ENCODE data around the gene C19orf67.
"Not testable (repeated sequence)": the region's sequence is repeated elsewhere in the genome, so short reads cannot be mapped to it uniquely, and the experiment has no call there.

The C19orf67 gene

DNA sequence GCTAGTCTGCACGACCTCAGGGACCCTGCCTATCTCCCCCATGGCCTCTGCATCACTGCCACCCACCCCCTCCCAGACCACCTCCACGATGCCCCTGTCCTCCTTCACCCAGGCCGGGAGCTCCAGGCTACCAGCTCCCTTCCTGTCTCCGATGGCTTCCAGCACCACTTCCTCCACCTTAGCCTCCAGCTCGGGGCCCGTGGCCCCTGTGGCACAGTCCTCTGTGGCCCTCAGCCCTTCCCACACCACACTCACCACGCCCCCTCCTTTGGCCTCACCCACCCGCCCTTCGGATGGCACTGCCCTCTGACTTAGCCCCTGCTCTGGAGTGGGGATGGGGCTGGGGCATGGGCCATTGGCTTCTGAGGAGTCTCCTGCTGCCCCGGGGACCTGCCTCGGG is 30.9 kb downstream of the C19orf67 start:
- TF ChIP-seq CTCF (IDR thresholded peaks at IDR 0.05; ENCODE audit: low read depth, low read length) = no peak
- DNase-seq (ENCODE audit: extremely low read depth, low read depth) = no peak

GRCh38 chr19:14054099-14054498 is 31.5 kb downstream of the C19orf67 start:
- no peak for DNase-seq (ENCODE audit: extremely low read depth, low read depth)
- TF ChIP-seq CTCF (IDR thresholded peaks at IDR 0.05; ENCODE audit: low read depth, low read length) = no peak

DNA sequence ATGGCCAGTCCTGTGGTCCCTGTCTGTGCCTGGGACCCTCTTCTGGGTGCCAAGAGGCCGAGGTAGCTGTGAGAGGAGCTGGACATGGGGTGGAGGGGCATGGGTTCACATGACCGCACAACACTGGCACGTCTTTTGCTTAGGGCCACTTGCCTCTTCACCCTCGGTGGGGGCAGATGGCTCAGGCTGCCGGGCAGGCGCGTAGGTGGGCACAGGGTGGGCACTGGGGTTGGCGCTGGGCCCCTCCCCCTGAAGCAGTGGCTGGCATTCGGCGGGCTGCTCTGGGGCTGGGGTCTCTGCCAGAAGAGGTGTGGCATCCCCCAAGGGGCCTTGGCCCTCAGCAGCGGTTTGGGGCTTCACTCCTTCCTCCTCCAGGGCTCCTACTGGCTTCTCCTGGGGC is 32.1 kb downstream of the C19orf67 start:
- no peak for TF ChIP-seq CTCF (IDR thresholded peaks at IDR 0.05; ENCODE audit: low read depth, low read length)
- no peak for DNase-seq (ENCODE audit: extremely low read depth, low read depth)

DNA sequence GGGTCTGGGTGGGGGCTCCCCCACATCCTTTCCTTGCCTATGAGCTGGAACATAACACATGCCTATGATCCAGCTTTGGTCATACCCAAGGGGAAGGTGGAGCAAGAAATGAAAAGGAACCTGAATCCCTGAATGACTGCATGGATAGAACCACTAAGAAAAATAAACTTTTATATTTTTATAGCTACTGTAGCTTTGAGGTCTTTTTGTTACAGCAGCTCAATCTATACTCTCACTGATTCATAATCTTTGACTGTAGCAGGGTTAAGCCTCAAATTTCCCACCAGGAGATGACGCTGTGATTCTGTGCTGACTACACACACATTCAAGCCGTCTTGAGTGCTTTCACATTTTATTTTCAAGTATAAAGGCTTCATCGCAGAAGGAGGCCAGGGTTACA is 32.6 kb downstream of the C19orf67 start:
- DNase-seq (ENCODE audit: extremely low read depth, low read depth) = no peak
- TF ChIP-seq CTCF (IDR thresholded peaks at IDR 0.05; ENCODE audit: low read depth, low read length) = no peak

GRCh38 chr19:14052470-14052869 is 33.1 kb downstream of the C19orf67 start:
- DNase-seq (ENCODE audit: extremely low read depth, low read depth) = no peak
- no peak for TF ChIP-seq CTCF (IDR thresholded peaks at IDR 0.05; ENCODE audit: low read depth, low read length)

GRCh38 chr19:14051980-14052379 is 33.6 kb downstream of the C19orf67 start:
- DNase-seq (ENCODE audit: extremely low read depth, low read depth) = no peak
- no peak for TF ChIP-seq CTCF (IDR thresholded peaks at IDR 0.05; ENCODE audit: low read depth, low read length)

- DNase-seq (ENCODE audit: extremely low read depth, low read depth) = not testable (repeated sequence)
These were observed 34.6 kb downstream of the C19orf67 start for GRCh38 chr19:14050961-14051360.

GRCh38 chr19:14050512-14050911 is 35.1 kb downstream of the C19orf67 start:
- DNase-seq (ENCODE audit: extremely low read depth, low read depth) = no peak
- TF ChIP-seq CTCF (IDR thresholded peaks at IDR 0.05; ENCODE audit: low read depth, low read length) = no peak
